CD8-positive, alpha-beta memory T cell (primary cell): Measurements from ENCODE around the gene LIN52. TPM values are rescaled to one million over a fixed set of nuclear protein-coding genes. Genes with fewer than 3 reads are reported as not detected.

Source experiments
- CTCF ChIA-PET: fragments of 350-600 bp; sonication (Branson Sonifier 250); formaldehyde crosslinking; loops from one replicate; lab custom pipeline; 2021; ENCODE audit warnings: antibody characterized with exemption; lab: Charles Lee
- POLR2A ChIA-PET: fragments of 350-600 bp; sonication (Branson Sonifier 250); formaldehyde crosslinking; loops from one replicate; lab custom pipeline; 2021; ENCODE audit warnings: antibody characterized with exemption; lab: Charles Lee
- DNase-seq, 5 donors: peaks; one replicate each; pipeline versions ENCODE4 v3.0.0 to v3.0.0-alpha.2; 2020 to 2022; ENCODE audit warnings: mixed read lengths in 1 of 5
- H3K27ac ChIP-seq: one replicate; pipeline ENCODE4 v1.7.0; 2013; ENCODE audit warnings: low read depth, mild to moderate bottlenecking, low read length, moderate library complexity
- H3K27me3 ChIP-seq: 2 replicates; pipeline ENCODE4 v1.7.0; 2013; ENCODE audit warnings: low read length, mild to moderate bottlenecking; ENCODE audit not compliant: insufficient read depth, poor library complexity, severe bottlenecking
- H3K36me3 ChIP-seq: 2 replicates; pipeline ENCODE4 v1.7.0; 2013; ENCODE audit warnings: mild to moderate bottlenecking, low read length, moderate library complexity; ENCODE audit not compliant: insufficient read depth
- H3K4me1 ChIP-seq: 2 replicates; pipeline ENCODE4 v1.7.0; 2013; ENCODE audit warnings: mild to moderate bottlenecking, low read length, moderate library complexity; ENCODE audit not compliant: insufficient read depth
- H3K4me3 ChIP-seq: 2 replicates; pipeline ENCODE4 v1.7.0; 2013; ENCODE audit warnings: mild to moderate bottlenecking, low read length
- H3K9me3 ChIP-seq: 2 replicates; pipeline ENCODE4 v1.7.0; 2013; ENCODE audit warnings: mild to moderate bottlenecking, low read length
- H3K27ac Mint-ChIP-seq, 8 donors: one replicate each; pipeline ENCODE4 v1.8.0; 2020 to 2021; ENCODE audit warnings: mixed read lengths in 8 of 8, mild to moderate bottlenecking in 6 of 8, inconsistent platforms in 3 of 8, moderate library complexity in 3 of 8
- H3K27me3 Mint-ChIP-seq, 2 donors: one replicate each; pipeline ENCODE4 v1.8.0; 2020 to 2021; ENCODE audit warnings: mixed read lengths in 2 of 2, mild to moderate bottlenecking in 1 of 2, moderate library complexity in 1 of 2
- H3K36me3 Mint-ChIP-seq, 3 donors: one replicate each; pipeline ENCODE4 v1.8.0; 2020 to 2021; ENCODE audit warnings: mixed read lengths in 3 of 3, inconsistent platforms in 1 of 3, mild to moderate bottlenecking in 1 of 3
- H3K4me1 Mint-ChIP-seq, 3 donors: one replicate each; pipeline ENCODE4 v1.8.0; 2020 to 2021; ENCODE audit warnings: mixed read lengths in 3 of 3, inconsistent platforms in 1 of 3, mild to moderate bottlenecking in 1 of 3
- H3K4me3 Mint-ChIP-seq, 7 donors: one replicate each; pipeline ENCODE4 v1.8.0; 2020 to 2021; ENCODE audit warnings: mixed read lengths in 7 of 7, mild to moderate bottlenecking in 6 of 7, moderate library complexity in 4 of 7, inconsistent platforms in 2 of 7
- H3K9me3 Mint-ChIP-seq, 5 donors: one replicate each; pipeline ENCODE4 v1.8.0; 2020 to 2022; ENCODE audit warnings: mixed read lengths in 5 of 5, mild to moderate bottlenecking in 3 of 5, moderate library complexity in 2 of 5, inconsistent platforms in 1 of 5
- polyA plus RNA-seq: library from polyadenylated mRNA; unstranded; fragments of 300-500 nt; fragmentation: Illumina TruSeq; gene quantifications from one replicate; pipeline ENCODE4 v1.2.3, GENCODE V29; 2021
- total RNA-seq, 2 experiments: library from RNA; stranded (reverse); gene quantifications; one replicate each; pipeline ENCODE4 v1.2.3, GENCODE V29; 2021

The LIN52 gene
- total and polyA plus RNA-seq, 3 experiments from 2014 or later = 13.9 to 19.3 (median 17.7) TPM

DNA sequence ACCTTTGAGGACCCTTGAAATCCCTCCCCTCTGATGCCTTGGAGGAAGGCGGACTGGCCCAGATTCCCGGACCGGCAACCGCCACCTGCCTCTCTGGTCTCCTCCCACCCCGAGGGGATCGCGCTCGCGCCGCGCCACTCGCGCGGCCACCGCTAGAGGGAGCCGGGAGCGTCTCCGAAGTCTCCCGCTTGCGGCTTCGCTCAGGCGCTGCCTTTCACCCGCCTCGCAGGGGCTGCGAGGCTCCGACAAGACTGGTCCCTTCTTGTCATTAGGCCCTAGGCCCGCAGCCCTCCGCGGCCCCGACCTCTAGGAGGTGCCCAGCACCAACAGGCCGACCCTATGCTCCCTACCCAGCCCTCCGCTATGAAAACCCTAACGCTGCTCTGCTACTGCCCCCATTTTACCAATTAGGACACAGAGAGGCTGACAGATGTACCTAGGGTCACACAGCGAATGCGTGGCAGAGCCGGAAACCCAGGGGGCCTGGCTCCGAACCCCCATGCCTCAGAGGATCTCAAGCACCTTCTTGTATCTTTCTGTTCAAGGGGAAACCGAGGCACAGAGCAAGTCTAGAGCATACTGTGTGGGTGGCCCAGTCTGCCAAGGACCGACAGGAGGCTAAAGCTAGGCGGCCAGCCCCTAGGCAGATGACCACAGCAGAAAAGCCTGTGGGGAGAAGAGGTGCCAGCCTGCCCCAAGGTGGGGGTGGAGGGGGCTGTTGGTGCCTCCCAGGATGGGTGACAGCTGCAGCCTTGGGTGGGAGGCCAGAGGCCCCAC is 133.1 kb downstream of the LIN52 start:
- Mint-ChIP-seq H3K27ac (no peak overlapping the region), H3K4me3 (peak overlapping the region in 6 of 7 donors; percentile 43 to 70 (median 58)), H3K4me1 (peaks cover 0 to 5% (median 0%) of the 10 kb centered on the region in 3 donors), H3K9me3 (no peaks in the 10 kb centered on the region), H3K27me3 (peaks cover 8 to 19% of the 10 kb centered on the region in 2 donors), H3K36me3 (no peaks in the 10 kb centered on the region)
- POLR2A ChIA-PET = no interaction called here
- CTCF ChIA-PET = interaction anchor here (1.0 to 1.6 kb wide), 5 partner anchors 8 to 105 kb away, joined by 3 to 4 read pairs (median 3); no protein-coding TSS in a partner anchor
- H3K9me3 ChIP-seq = no peaks in the 10 kb centered on the region
- DNase-seq = peak; percentile 48 to 75 (median 58)
- no peak overlapping the region for H3K27ac ChIP-seq
- H3K4me1 ChIP-seq = no peaks in the 10 kb centered on the region
- no peaks in the 10 kb centered on the region for H3K36me3 ChIP-seq
- H3K4me3 ChIP-seq = peak overlapping the region; percentile 47
- H3K27me3 ChIP-seq = peaks cover 9% of the 10 kb centered on the region

DNA sequence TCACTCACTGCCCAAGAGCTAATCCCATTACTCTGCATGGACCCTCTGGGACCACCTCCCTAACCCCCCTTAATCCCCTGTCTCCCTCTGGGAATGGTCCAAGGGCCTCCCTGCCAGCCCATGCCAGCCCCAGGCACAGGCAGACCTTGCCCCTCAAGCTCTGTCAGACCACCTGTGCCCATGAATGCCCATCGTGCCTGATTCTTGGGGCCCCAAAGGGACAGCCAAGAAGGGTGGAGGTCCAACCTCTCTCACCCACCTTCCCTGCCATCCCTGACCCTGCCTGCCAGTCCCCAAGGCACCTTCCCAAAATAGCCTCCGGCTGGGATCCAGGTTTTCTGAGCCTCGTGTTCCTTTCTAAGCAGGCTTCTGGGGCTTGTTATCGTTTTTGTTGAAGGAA is 133.7 kb downstream of the LIN52 start:
- Mint-ChIP-seq H3K27me3 (peaks cover 10 to 19% of the 10 kb centered on the region in 2 donors), H3K4me1 (peaks cover 0 to 5% (median 0%) of the 10 kb centered on the region in 3 donors), H3K9me3 (no peaks in the 10 kb centered on the region), H3K36me3 (no peaks in the 10 kb centered on the region), H3K27ac (no peak overlapping the region), H3K4me3 (peak overlapping the region in 1 of 7 donors; percentile 26)
- Histone ChIP-seq H3K9me3 (no peaks in the 10 kb centered on the region), H3K27me3 (peaks cover 9% of the 10 kb centered on the region), H3K27ac (no peak overlapping the region), H3K4me1 (no peaks in the 10 kb centered on the region), H3K4me3 (no peak overlapping the region), H3K36me3 (no peaks in the 10 kb centered on the region)
- no peak for DNase-seq
- ChIA-PET CTCF (interaction anchor here (1.0 to 1.6 kb wide), 4 partner anchors 8 to 39 kb away, joined by 3 to 4 read pairs (median 3); no protein-coding TSS in a partner anchor), POLR2A (no interaction called here)

DNA sequence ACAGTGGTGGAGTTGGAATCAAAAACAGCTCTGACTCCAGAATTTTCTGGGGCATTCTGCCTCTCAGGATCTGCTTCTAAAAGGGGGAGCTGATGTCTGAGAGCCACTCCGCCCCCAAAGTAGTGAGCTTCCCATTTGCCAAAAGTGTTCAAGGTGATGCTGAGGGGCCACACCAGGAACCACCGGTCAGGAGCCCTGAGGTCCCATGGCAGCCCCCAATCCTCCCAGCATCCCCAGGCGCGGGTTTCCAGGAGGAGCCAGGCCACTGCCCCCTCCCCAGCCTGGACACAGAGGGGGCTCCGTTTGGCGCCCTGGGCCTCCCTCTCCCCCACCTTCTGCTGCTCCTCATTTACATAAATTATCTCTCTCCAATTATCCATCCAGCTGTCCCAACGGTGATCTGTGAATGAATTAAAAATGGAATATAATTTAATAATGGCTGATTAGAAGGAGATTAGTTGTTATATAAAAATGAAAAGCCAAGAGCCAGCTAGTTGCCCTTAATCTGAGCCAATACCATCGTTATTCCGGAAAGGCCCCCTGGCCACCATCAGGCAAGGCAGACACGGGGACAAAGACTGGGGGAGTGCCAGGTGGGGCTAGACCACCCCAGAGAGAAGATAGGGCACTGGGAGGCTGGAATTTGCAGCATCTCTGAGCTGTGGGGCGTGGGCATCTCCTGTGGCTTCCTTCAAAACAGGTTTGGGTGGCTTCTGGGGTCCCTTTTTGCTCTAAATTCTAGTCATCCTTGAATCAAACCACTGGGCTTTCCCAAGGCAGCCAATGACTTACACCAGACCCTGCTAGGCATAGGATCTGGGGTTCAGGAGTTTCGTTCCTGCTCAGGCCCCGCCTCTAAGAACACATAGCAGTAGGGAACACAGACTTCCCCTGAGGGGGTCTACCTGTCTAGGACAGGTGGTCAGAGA is 134.8 kb downstream of the LIN52 start:
- POLR2A ChIA-PET = no interaction called here
- H3K27ac ChIP-seq = no peak overlapping the region
- CTCF ChIA-PET = interaction anchor here (1.2 to 1.6 kb wide), 4 partner anchors 9 to 38 kb away, joined by 3 to 4 read pairs (median 3); no protein-coding TSS in a partner anchor
- DNase-seq = no peak
- peaks cover 13 to 28% of the 10 kb centered on the region in 2 donors for H3K27me3 Mint-ChIP-seq
- peaks cover 0 to 5% (median 0%) of the 10 kb centered on the region in 3 donors for H3K4me1 Mint-ChIP-seq
- H3K27ac Mint-ChIP-seq = no peak overlapping the region
- H3K4me1 ChIP-seq = no peaks in the 10 kb centered on the region
- no peaks in the 10 kb centered on the region for H3K9me3 Mint-ChIP-seq
- H3K27me3 ChIP-seq = peaks cover 9% of the 10 kb centered on the region
- H3K9me3 ChIP-seq = no peaks in the 10 kb centered on the region
- H3K4me3 ChIP-seq = no peak overlapping the region
- no peak overlapping the region for H3K4me3 Mint-ChIP-seq
- no peaks in the 10 kb centered on the region for H3K36me3 Mint-ChIP-seq
- H3K36me3 ChIP-seq = no peaks in the 10 kb centered on the region

DNA sequence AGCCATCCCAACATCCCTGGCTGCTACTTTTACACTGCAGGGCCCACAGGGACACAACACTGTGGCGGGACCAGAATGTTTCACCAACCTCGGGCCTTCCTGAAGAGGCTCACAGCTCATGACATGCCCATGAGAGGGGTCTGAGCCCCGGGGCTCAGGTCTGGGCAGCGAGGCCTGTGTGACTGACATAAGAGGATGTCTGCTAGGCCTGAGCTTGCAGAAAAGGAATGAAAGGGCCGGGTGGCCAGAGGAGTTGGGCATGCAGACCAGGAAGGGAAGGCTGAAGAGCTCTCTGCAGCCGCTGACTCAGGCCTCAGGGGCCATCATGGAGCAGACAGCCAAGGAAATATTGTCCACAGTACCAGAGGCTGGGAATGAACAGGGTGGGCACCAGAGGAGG is 136.2 kb downstream of the LIN52 start:
- H3K9me3 Mint-ChIP-seq = no peaks in the 10 kb centered on the region

DNA sequence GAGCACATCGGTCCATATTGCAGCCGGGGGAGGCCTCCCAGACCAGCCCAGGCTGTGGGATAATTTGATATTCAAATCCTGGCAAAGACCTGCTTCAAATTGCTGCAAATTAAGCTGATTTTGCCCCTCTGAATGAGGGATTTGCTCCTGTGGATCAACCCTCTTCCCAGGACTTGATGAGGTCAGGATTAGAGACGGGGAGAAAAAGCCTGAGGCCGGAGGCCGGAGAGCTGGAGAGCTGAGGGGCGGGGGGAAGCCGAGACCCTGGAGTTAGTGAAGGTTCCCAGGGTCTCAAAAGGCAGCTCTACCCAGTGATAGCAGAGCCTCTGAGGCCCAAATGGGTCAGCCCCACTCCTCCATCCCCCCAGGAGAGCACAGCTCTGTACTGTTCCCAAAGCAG is 137.0 kb downstream of the LIN52 start:
- Mint-ChIP-seq H3K9me3 (no peaks in the 10 kb centered on the region), H3K36me3 (no peaks in the 10 kb centered on the region), H3K4me3 (no peak overlapping the region), H3K27me3 (peaks cover 13 to 35% of the 10 kb centered on the region in 2 donors), H3K4me1 (peaks cover 0 to 5% (median 0%) of the 10 kb centered on the region in 3 donors), H3K27ac (peak overlapping the region in 1 of 8 donors; percentile 43)
- no peak overlapping the region for H3K27ac ChIP-seq
- CTCF ChIA-PET = interaction anchor here (1.0 kb wide), 1 partner anchor 9 kb away, joined by 6 read pairs; no protein-coding TSS in a partner anchor
- H3K4me1 ChIP-seq = no peaks in the 10 kb centered on the region
- H3K36me3 ChIP-seq = no peaks in the 10 kb centered on the region
- POLR2A ChIA-PET = no interaction called here
- H3K9me3 ChIP-seq = no peaks in the 10 kb centered on the region
- H3K27me3 ChIP-seq = peaks cover 9% of the 10 kb centered on the region
- DNase-seq = no peak
- H3K4me3 ChIP-seq = no peak overlapping the region

More for the DNA sequence above, 136.2 kb downstream of the LIN52 start:
- DNase-seq = no peak
- Histone ChIP-seq H3K27ac (no peak overlapping the region), H3K9me3 (no peaks in the 10 kb centered on the region), H3K27me3 (peaks cover 9% of the 10 kb centered on the region), H3K4me3 (no peak overlapping the region), H3K4me1 (no peaks in the 10 kb centered on the region), H3K36me3 (no peaks in the 10 kb centered on the region)
- Mint-ChIP-seq H3K4me1 (peaks cover 0 to 5% (median 0%) of the 10 kb centered on the region in 3 donors), H3K36me3 (no peaks in the 10 kb centered on the region), H3K27me3 (peaks cover 13 to 34% of the 10 kb centered on the region in 2 donors), H3K4me3 (no peak overlapping the region), H3K27ac (no peak overlapping the region)
- CTCF ChIA-PET = no interaction called here
- POLR2A ChIA-PET = no interaction called here

DNA sequence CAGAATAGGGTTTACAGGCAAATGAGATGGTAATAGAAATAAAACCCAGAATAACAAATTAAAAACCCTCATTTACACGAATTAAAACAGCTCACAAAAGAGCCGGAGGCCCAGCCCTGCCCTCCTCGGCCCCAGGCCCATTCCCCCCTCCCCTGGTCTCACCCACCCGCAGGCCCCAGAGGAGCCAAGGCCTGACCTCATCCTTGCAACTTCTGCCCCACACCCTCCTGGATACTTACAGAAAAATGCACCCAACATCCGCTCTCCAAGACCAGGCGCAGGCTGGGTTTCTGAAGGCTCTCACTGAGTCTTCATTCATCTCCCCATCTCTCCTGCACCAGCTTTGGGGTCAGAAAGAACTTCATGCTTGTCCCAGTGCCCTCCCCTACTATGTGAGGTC is 138.3 kb downstream of the LIN52 start:
- Mint-ChIP-seq H3K27me3 (peaks cover 11 to 45% of the 10 kb centered on the region in 2 donors), H3K4me3 (no peak overlapping the region), H3K36me3 (no peaks in the 10 kb centered on the region), H3K9me3 (no peaks in the 10 kb centered on the region), H3K27ac (peak overlapping the region in 1 of 8 donors; percentile 60), H3K4me1 (no peaks in the 10 kb centered on the region)
- Histone ChIP-seq H3K4me3 (no peak overlapping the region), H3K36me3 (no peaks in the 10 kb centered on the region), H3K4me1 (no peaks in the 10 kb centered on the region), H3K27me3 (peaks cover 7% of the 10 kb centered on the region), H3K9me3 (no peaks in the 10 kb centered on the region), H3K27ac (no peak overlapping the region)
- ChIA-PET CTCF (no interaction called here), POLR2A (no interaction called here)
- no peak for DNase-seq

DNA sequence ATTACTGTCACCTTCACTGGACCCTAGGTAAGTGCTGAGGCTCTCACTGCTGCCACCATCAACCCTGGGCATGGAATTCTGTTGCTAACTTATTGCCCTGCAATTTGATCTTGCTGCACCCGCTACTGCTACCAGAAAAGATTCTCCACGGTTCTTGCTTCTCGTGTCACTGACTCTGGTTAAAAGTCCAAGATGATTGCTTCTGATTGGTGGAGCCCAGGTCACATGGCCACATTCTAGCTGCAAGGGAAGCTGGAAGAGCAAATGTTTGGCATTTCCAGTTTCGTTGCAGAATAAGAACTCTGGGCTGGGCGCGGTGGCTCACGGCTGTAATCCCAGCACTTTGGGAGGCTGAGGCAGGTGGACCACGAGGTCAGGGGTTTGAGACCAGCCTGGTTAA is 147.0 kb downstream of the LIN52 start:
- peaks cover 38 to 67% of the 10 kb centered on the region in 2 donors for H3K27me3 Mint-ChIP-seq
- CTCF ChIA-PET = interaction anchor here (1.2 to 1.8 kb wide), 3 partner anchors 10 to 20 kb away, joined by 3 to 6 read pairs (median 4); no protein-coding TSS in a partner anchor
- H3K9me3 ChIP-seq = no peaks in the 10 kb centered on the region

More for the DNA sequence above, 147.0 kb downstream of the LIN52 start:
- H3K27ac ChIP-seq = no peak overlapping the region
- no peaks in the 10 kb centered on the region for H3K36me3 ChIP-seq
- Mint-ChIP-seq H3K36me3 (no peaks in the 10 kb centered on the region), H3K27ac (no peak overlapping the region), H3K4me1 (no peaks in the 10 kb centered on the region), H3K4me3 (no peak overlapping the region), H3K9me3 (peaks cover 3 to 16% (median 5%) of the 10 kb centered on the region in 5 donors)
- DNase-seq = no peak
- H3K27me3 ChIP-seq = peaks cover 3% of the 10 kb centered on the region
- POLR2A ChIA-PET = no interaction called here
- no peaks in the 10 kb centered on the region for H3K4me1 ChIP-seq
- no peak overlapping the region for H3K4me3 ChIP-seq
